DMS114 treated with DMSO at 0.1 percent for 48 hours (cell line): ENCODE data around the gene MYO5A.
"Not testable (repeated sequence)": the region's sequence is repeated elsewhere in the genome, so short reads cannot be mapped to it uniquely, and the experiment has no call there.

Source experiments
- DNase-seq: peaks from one replicate; lab custom pipeline; 2025; ENCODE audit not compliant: unreplicated experiment; lab: John Stamatoyannopoulos, UW

The MYO5A gene

GRCh38 chr15:52294881-52295420 is 233.7 kb downstream of the MYO5A start:
- no peak for DNase-seq

- DNase-seq, result no peak
Measured at GRCh38 chr15:52292780-52293392, 235.8 kb downstream of the MYO5A start.

- no peak for DNase-seq
Measured at GRCh38 chr15:52291204-52291603, 237.5 kb downstream of the MYO5A start.

- no peak for DNase-seq
Measured at GRCh38 chr15:52290800-52291199, 237.9 kb downstream of the MYO5A start.

- no peak for DNase-seq
Measured at GRCh38 chr15:52290329-52290728, 238.4 kb downstream of the MYO5A start.

GRCh38 chr15:52289629-52290081 is 239.0 kb downstream of the MYO5A start:
- DNase-seq, result no peak

GRCh38 chr15:52288986-52289385 is 239.7 kb downstream of the MYO5A start:
- no peak for DNase-seq

GRCh38 chr15:52288051-52288942 is 240.4 kb downstream of the MYO5A start:
- no peak for DNase-seq

- no peak for DNase-seq
Measured at GRCh38 chr15:52287114-52287513, 241.6 kb downstream of the MYO5A start.

GRCh38 chr15:52285941-52286340 is 242.7 kb downstream of the MYO5A start:
- not testable (repeated sequence) for DNase-seq

GRCh38 chr15:52284164-52284563 is 244.5 kb downstream of the MYO5A start:
- no peak for DNase-seq

- DNase-seq, result no peak
Measured at GRCh38 chr15:52283281-52283680, 245.4 kb downstream of the MYO5A start.

- no peak for DNase-seq
Measured at GRCh38 chr15:52282418-52282817, 246.3 kb downstream of the MYO5A start.

GRCh38 chr15:52281085-52282035 is 247.3 kb downstream of the MYO5A start:
- DNase-seq, result no peak

GRCh38 chr15:52280326-52281084 is 248.2 kb downstream of the MYO5A start:
- DNase-seq, result no peak

GRCh38 chr15:52278636-52279367 is 249.9 kb downstream of the MYO5A start:
- DNase-seq, result no peak

- DNase-seq, result no peak
Measured at GRCh38 chr15:52278135-52278534, 250.5 kb downstream of the MYO5A start.

- no peak for DNase-seq
Measured at GRCh38 chr15:52277575-52277974, 251.1 kb downstream of the MYO5A start.

GRCh38 chr15:52276256-52276770 is 252.4 kb downstream of the MYO5A start:
- DNase-seq, result no peak
